GM23338 (cell line): ENCODE results near the gene ADH1C. TPM values are rescaled to one million over a fixed set of nuclear protein-coding genes. Genes with fewer than 3 reads are reported as not detected.

ENCODE experiments used
- ATAC-seq: fragments of 200-7000 bp; cut with Tn5 transposase; 3 replicates; pipeline ENCODE4 v1.9.1; 2020
- DNase-seq: peaks from one replicate; pipeline ENCODE4 v3.0.0-alpha.2; 2015; ENCODE audit warnings: low spot score
- H2AFZ ChIP-seq: fragments of 200-600 bp; sonication (generic); 2 replicates; pipeline ENCODE4 v1.8.0; 2016; ENCODE audit warnings: antibody characterized with exemption, mild to moderate bottlenecking, moderate library complexity
- H3F3A ChIP-seq: fragments of 200-600 bp; sonication (generic); replicated peaks from 2 replicates; pipeline ENCODE4 v1.8.0; 2017; ENCODE audit warnings: antibody characterized with exemption, mixed run types, low read depth
- H3K27ac ChIP-seq: fragments of 200-600 bp; sonication (generic); 2 replicates; pipeline ENCODE4 v1.6.1; 2016; ENCODE audit warnings: low read depth
- H3K27me3 ChIP-seq: fragments of 200-600 bp; sonication (generic); 2 replicates; pipeline ENCODE4 v1.8.0; 2016; ENCODE audit warnings: mild to moderate bottlenecking, mixed run types, moderate library complexity; ENCODE audit not compliant: insufficient read depth
- H3K36me3 ChIP-seq: fragments of 200-600 bp; sonication (generic); 2 replicates; pipeline ENCODE4 v1.8.0; 2016; ENCODE audit warnings: mild to moderate bottlenecking; ENCODE audit not compliant: insufficient read depth
- H3K4me1 ChIP-seq: fragments of 200-600 bp; sonication (generic); 2 replicates; pipeline ENCODE4 v1.8.0; 2016; ENCODE audit warnings: mild to moderate bottlenecking, moderate library complexity; ENCODE audit not compliant: insufficient read depth
- H3K4me2 ChIP-seq: fragments of 200-600 bp; sonication (generic); 2 replicates; pipeline ENCODE4 v1.7.1; 2017; ENCODE audit warnings: mixed run types
- H3K4me3 ChIP-seq: fragments of 200-600 bp; sonication (generic); 2 replicates; pipeline ENCODE4 v1.6.1; 2016; ENCODE audit warnings: mixed run types
- H3K79me2 ChIP-seq: fragments of 200-600 bp; sonication (generic); replicated peaks from 2 replicates; pipeline ENCODE4 v1.8.0; 2017; ENCODE audit warnings: mild to moderate bottlenecking; ENCODE audit not compliant: insufficient read depth
- H3K9me2 ChIP-seq: fragments of 200-600 bp; sonication (generic); 2 replicates; pipeline ENCODE4 v1.8.0; 2017; ENCODE audit not compliant: insufficient read depth
- H4K20me1 ChIP-seq: fragments of 200-600 bp; sonication (generic); replicated peaks from 2 replicates; pipeline ENCODE4 v1.8.0; 2017; ENCODE audit warnings: mild to moderate bottlenecking; ENCODE audit not compliant: insufficient read depth
- H3K27ac Mint-ChIP-seq: 2 replicates; pipeline ENCODE4 v1.8.0; 2020; ENCODE audit warnings: inconsistent platforms, mild to moderate bottlenecking, moderate library complexity, mixed read lengths
- H3K27me3 Mint-ChIP-seq: 3 replicates; pipeline ENCODE4 v1.8.0; 2022; ENCODE audit warnings: low read depth, mild to moderate bottlenecking, moderate library complexity, mixed read lengths, inconsistent platforms; ENCODE audit not compliant: insufficient read depth, poor library complexity
- H3K36me3 Mint-ChIP-seq: 3 replicates; pipeline ENCODE4 v1.8.0; 2021; ENCODE audit warnings: low read depth, mild to moderate bottlenecking, inconsistent platforms, moderate library complexity, mixed read lengths
- H3K4me1 Mint-ChIP-seq: 3 replicates; pipeline ENCODE4 v1.8.0; 2020; ENCODE audit warnings: mild to moderate bottlenecking, inconsistent platforms, mixed read lengths
- H3K4me3 Mint-ChIP-seq: 3 replicates; pipeline ENCODE4 v1.8.0; 2021; ENCODE audit warnings: moderate library complexity, mild to moderate bottlenecking, inconsistent platforms, mixed read lengths
- H3K9me3 Mint-ChIP-seq: 3 replicates; pipeline ENCODE4 v1.8.0; 2020; ENCODE audit warnings: moderate library complexity, mild to moderate bottlenecking, inconsistent platforms, mixed read lengths
- CREB1 ChIP-seq: fragments of 250-450 bp; sonication (Bioruptor Pico); IDR thresholded peaks from 2 replicates; pipeline ENCODE4 v1.5.0; 2020; ENCODE audit warnings: low read depth, mild to moderate bottlenecking, moderate library complexity
- EZH2 ChIP-seq: fragments of 200-600 bp; sonication (generic); IDR thresholded peaks from one replicate; pipeline ENCODE4 v1.8.0; 2017; ENCODE audit warnings: antibody characterized with exemption, mild to moderate bottlenecking, low read depth; ENCODE audit not compliant: unreplicated experiment
- EZH2phosphoT487 ChIP-seq: fragments of 200-600 bp; sonication (generic); IDR thresholded peaks from one replicate; pipeline ENCODE4 v1.8.1; 2018; ENCODE audit warnings: antibody characterized with exemption; ENCODE audit not compliant: unreplicated experiment
- JUNB ChIP-seq: IDR thresholded peaks from one replicate; pipeline ENCODE4 v1.6.1; 2016; ENCODE audit warnings: antibody characterized with exemption; ENCODE audit not compliant: unreplicated experiment
- NANOG ChIP-seq: IDR thresholded peaks from 2 replicates; pipeline ENCODE4 v1.6.1; 2016; ENCODE audit warnings: antibody characterized with exemption, borderline replicate concordance
- POLR2AphosphoS5 ChIP-seq: IDR thresholded peaks from 2 replicates; pipeline ENCODE4 v1.6.1; 2016; ENCODE audit warnings: antibody characterized with exemption, low read depth
- STAT1 ChIP-seq: IDR thresholded peaks from one replicate; pipeline ENCODE4 v1.6.1; 2016; ENCODE audit warnings: antibody characterized with exemption; ENCODE audit not compliant: unreplicated experiment
- ZNF114 ChIP-seq: fragments of 250-450 bp; sonication (Bioruptor Pico); IDR thresholded peaks from 2 replicates; pipeline ENCODE4 v1.5.0; 2020; ENCODE audit warnings: mild to moderate bottlenecking, moderate library complexity
- ZNF331 ChIP-seq: fragments of 250-450 bp; sonication (Bioruptor Pico); IDR thresholded peaks from 2 replicates; pipeline ENCODE4 v1.5.0; 2020; ENCODE audit warnings: low read depth, mild to moderate bottlenecking, moderate library complexity
- ZNF462 ChIP-seq: fragments of 250-450 bp; sonication (Bioruptor Pico); IDR thresholded peaks from 2 replicates; pipeline ENCODE4 v1.5.0; 2020; ENCODE audit warnings: mild to moderate bottlenecking, moderate library complexity
- polyA plus RNA-seq: library from polyadenylated mRNA; unstranded; fragments of >200 nt; fragmentation: Nextera tagmentation; extraction: Ambion mirVana; gene quantifications from 2 replicates; pipeline ENCODE4 v1.2.1, GENCODE V29; 2016
- total RNA-seq: library from RNA; depleted of rRNA; stranded (reverse); fragments of >200 nt; shearing (Covaris generic); gene quantifications from 2 replicates; pipeline ENCODE4 v1.2.3, GENCODE V29; 2014
- TF ChIP-seq, protein P1 (sequence below): IDR thresholded peaks from one replicate; pipeline ENCODE4 v1.6.1; 2018; ENCODE audit warnings: antibody characterized with exemption; ENCODE audit not compliant: unreplicated experiment
- TF ChIP-seq, protein P2 (sequence below): IDR thresholded peaks from 2 replicates; pipeline ENCODE4 v1.6.1; 2016; ENCODE audit warnings: antibody characterized with exemption
- TF ChIP-seq, protein P3 (sequence below), 2 experiments: fragments of 200-600 bp in 1 of 2; sonication (generic) in 1 of 2; conservative IDR thresholded peaks; 2 replicates each; pipeline versions ENCODE4 v1.5.1 to v1.6.1; 2016 to 2017; ENCODE audit warnings: antibody characterized with exemption in 2 of 2, low read depth in 2 of 2, mild to moderate bottlenecking in 2 of 2, moderate library complexity in 1 of 2

ADH1C gene
- total and polyA plus RNA-seq, 2 experiments from 2014 or later = not detected

DNA sequence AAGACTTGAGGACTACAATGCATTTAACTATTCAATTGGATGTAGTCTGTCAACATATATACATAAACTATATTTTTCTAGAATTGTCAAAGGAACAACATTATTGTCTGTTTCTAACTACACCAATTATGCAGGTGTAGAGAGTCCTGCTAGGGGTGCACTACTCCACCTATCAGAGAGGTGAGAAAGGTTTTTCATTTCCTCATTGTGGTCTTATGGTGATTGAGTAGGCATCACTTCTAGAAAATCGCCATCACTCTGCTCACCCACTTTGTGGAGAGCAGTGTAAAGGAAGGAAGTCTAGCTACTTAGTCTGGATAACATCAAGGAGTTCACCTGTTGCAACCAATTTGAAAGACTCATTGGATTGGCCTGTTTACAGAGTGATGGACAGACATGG is 4.4 kb upstream of the ADH1C start:
- no peaks in the 10 kb centered on the region for H4K20me1 ChIP-seq
- no peak overlapping the region for H3K4me3 ChIP-seq
- H3K36me3 ChIP-seq = no peaks in the 10 kb centered on the region
- no peak overlapping the region for H3K4me3 Mint-ChIP-seq
- 0 out of 2 replicates have a peak, but pooled peaks cover 3% of the 10 kb centered on the region for H3K9me2 ChIP-seq
- H3K9me3 Mint-ChIP-seq = peaks cover 58% of the 10 kb centered on the region
- no peaks in the 10 kb centered on the region for H3K27me3 Mint-ChIP-seq
- DNase-seq = no peak
- H3K27me3 ChIP-seq = no peaks in the 10 kb centered on the region
- no peaks in the 10 kb centered on the region for H3F3A ChIP-seq
- H3K4me1 ChIP-seq = no peaks in the 10 kb centered on the region
- H3K27ac Mint-ChIP-seq = no peak overlapping the region
- no peaks in the 10 kb centered on the region for H3K79me2 ChIP-seq
- no peak overlapping the region for H3K27ac ChIP-seq
- ATAC-seq = no peak
- peaks cover 7% of the 10 kb centered on the region; the same call in 2 of the 3 replicates for H3K4me1 Mint-ChIP-seq
- H3K4me2 ChIP-seq = no peak overlapping the region
- no peak overlapping the region for H2AFZ ChIP-seq
- peaks cover 17% of the 10 kb centered on the region for H3K36me3 Mint-ChIP-seq
- TF ChIP-seq ZNF462 (CRISPR knock-in tag) = no peak
- no peak for TF ChIP-seq EZH2
- TF ChIP-seq POLR2AphosphoS5 = no peak
- TF ChIP-seq, protein P1, sequence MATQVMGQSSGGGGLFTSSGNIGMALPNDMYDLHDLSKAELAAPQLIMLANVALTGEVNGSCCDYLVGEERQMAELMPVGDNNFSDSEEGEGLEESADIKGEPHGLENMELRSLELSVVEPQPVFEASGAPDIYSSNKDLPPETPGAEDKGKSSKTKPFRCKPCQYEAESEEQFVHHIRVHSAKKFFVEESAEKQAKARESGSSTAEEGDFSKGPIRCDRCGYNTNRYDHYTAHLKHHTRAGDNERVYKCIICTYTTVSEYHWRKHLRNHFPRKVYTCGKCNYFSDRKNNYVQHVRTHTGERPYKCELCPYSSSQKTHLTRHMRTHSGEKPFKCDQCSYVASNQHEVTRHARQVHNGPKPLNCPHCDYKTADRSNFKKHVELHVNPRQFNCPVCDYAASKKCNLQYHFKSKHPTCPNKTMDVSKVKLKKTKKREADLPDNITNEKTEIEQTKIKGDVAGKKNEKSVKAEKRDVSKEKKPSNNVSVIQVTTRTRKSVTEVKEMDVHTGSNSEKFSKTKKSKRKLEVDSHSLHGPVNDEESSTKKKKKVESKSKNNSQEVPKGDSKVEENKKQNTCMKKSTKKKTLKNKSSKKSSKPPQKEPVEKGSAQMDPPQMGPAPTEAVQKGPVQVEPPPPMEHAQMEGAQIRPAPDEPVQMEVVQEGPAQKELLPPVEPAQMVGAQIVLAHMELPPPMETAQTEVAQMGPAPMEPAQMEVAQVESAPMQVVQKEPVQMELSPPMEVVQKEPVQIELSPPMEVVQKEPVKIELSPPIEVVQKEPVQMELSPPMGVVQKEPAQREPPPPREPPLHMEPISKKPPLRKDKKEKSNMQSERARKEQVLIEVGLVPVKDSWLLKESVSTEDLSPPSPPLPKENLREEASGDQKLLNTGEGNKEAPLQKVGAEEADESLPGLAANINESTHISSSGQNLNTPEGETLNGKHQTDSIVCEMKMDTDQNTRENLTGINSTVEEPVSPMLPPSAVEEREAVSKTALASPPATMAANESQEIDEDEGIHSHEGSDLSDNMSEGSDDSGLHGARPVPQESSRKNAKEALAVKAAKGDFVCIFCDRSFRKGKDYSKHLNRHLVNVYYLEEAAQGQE = no peak
- TF ChIP-seq JUNB = no peak
- no peak for TF ChIP-seq ZNF331 (CRISPR knock-in tag)
- TF ChIP-seq STAT1 = no peak
- TF ChIP-seq, protein P2, sequence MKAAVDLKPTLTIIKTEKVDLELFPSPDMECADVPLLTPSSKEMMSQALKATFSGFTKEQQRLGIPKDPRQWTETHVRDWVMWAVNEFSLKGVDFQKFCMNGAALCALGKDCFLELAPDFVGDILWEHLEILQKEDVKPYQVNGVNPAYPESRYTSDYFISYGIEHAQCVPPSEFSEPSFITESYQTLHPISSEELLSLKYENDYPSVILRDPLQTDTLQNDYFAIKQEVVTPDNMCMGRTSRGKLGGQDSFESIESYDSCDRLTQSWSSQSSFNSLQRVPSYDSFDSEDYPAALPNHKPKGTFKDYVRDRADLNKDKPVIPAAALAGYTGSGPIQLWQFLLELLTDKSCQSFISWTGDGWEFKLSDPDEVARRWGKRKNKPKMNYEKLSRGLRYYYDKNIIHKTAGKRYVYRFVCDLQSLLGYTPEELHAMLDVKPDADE = no peak
- no peak for TF ChIP-seq EZH2phosphoT487
- TF ChIP-seq CREB1 (CRISPR knock-in tag) = no peak
- TF ChIP-seq, protein P3, sequence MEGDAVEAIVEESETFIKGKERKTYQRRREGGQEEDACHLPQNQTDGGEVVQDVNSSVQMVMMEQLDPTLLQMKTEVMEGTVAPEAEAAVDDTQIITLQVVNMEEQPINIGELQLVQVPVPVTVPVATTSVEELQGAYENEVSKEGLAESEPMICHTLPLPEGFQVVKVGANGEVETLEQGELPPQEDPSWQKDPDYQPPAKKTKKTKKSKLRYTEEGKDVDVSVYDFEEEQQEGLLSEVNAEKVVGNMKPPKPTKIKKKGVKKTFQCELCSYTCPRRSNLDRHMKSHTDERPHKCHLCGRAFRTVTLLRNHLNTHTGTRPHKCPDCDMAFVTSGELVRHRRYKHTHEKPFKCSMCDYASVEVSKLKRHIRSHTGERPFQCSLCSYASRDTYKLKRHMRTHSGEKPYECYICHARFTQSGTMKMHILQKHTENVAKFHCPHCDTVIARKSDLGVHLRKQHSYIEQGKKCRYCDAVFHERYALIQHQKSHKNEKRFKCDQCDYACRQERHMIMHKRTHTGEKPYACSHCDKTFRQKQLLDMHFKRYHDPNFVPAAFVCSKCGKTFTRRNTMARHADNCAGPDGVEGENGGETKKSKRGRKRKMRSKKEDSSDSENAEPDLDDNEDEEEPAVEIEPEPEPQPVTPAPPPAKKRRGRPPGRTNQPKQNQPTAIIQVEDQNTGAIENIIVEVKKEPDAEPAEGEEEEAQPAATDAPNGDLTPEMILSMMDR (conservative IDR thresholded peaks at IDR 0.05; ENCODE audit: low read depth in 2 of 2) = no peak
- TF ChIP-seq ZNF114 (CRISPR knock-in tag) = no peak
- TF ChIP-seq NANOG = no peak
